ENCODE results near the gene SPTLC2. TPM values are rescaled to one million over a fixed set of nuclear protein-coding genes. Genes with fewer than 3 reads are reported as not detected.
A peak's percentile ranks its signal among the peaks of the same experiment; 100 is the strongest.

The SPTLC2 gene
- total and polyA plus RNA-seq, 2 of the 13 experiments (the other 11 are each of a cell fraction or from before 2014, with no cell fraction given), result 17.4 to 17.5 TPM

DNA sequence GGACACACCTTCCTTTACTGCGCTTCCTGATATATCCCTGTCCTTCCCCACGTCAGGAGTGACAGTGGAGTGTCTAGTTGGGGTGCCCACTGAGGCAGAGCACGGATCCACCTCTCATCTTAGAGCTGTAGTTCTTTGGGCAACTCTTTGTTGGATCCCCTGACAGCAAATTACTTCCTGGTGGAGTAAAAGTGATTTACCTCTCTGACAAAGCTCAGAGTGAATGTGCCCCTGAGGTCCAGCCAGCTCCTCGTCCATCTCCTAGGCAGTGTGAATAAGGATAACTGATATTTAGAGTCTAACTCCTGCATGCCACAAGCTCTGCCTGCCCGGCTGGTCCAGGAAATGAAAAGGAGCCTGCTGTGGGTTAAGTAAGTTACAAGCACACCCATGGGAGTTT, 142.5 kb downstream of the SPTLC2 start:
- in situ Hi-C loops (cut with HindIII; ENCODE audit: extremely low pct_ligation_motif_present, low pct_unique_long_range_greater_than_20kb), result no loop called here
- no peak overlapping the region for H3K9ac ChIP-seq (ENCODE audit: insufficient read depth, low read depth, low read length)
- CTCF ChIA-PET (ENCODE audit: low intra/inter-chr PET ratio, low total read pairs), result no interaction called here
- H3K27me3 ChIP-seq (ENCODE audit: control insufficient read depth in 1 of 2, insufficient read depth in 2 of 2, low read length in 2 of 2), result no peaks in the 10 kb centered on the region
- intact Hi-C loops (cut with micrococcal nuclease; ENCODE audit: unreplicated experiment), result no loop called here
- peaks cover 12% of the 10 kb centered on the region for H3K4me1 ChIP-seq (ENCODE audit: insufficient read depth, low read length)
- no peak overlapping the region for H2AFZ ChIP-seq (ENCODE audit: low read length)
- H4K20me1 ChIP-seq (ENCODE audit: insufficient read depth, low read length), result no peaks in the 10 kb centered on the region; the same call in 1 of the 2 replicates
- no TSS peak for BruUV-seq (replicated peaks)
- ATAC-seq (no peak), FAIRE-seq (no peak), DNase-seq (ENCODE audit: low spot score) (no peak)
- no peak overlapping the region for H3K27ac ChIP-seq (ENCODE audit: extremely low read length, insufficient read depth, low read length)
- H3K9me3 ChIP-seq (ENCODE audit: low read length), result no peaks in the 10 kb centered on the region
- WGBS (ENCODE audit: low lambda C conversion rate), result 98% methylated on average over 5 of the region's 5 CpGs
- TF ChIP-seq, protein P1, sequence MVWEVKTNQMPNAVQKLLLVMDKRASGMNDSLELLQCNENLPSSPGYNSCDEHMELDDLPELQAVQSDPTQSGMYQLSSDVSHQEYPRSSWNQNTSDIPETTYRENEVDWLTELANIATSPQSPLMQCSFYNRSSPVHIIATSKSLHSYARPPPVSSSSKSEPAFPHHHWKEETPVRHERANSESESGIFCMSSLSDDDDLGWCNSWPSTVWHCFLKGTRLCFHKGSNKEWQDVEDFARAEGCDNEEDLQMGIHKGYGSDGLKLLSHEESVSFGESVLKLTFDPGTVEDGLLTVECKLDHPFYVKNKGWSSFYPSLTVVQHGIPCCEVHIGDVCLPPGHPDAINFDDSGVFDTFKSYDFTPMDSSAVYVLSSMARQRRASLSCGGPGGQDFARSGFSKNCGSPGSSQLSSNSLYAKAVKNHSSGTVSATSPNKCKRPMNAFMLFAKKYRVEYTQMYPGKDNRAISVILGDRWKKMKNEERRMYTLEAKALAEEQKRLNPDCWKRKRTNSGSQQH (CRISPR knock-in tag; IDR thresholded peaks at IDR 0.05; ENCODE audit: low read depth), result no peak
- POLR2A ChIA-PET, result no interaction called here
- H3K4me2 ChIP-seq (ENCODE audit: low read depth, low read length), result no peak overlapping the region
- no peak overlapping the region for H3K4me3 ChIP-seq (replicated peaks in 1 of 3; ENCODE audit: insufficient read depth in 1 of 3, low read depth in 2 of 3, low read length in 3 of 3)
- H3K36me3 ChIP-seq (replicated peaks in 1 of 2; ENCODE audit: control insufficient read depth in 1 of 2, insufficient read depth in 2 of 2, low read length in 2 of 2), result peaks cover 28 to 34% of the 10 kb centered on the region in 2 experiments
- H3K79me2 ChIP-seq (ENCODE audit: insufficient read depth, low read length), result no peaks in the 10 kb centered on the region

DNA sequence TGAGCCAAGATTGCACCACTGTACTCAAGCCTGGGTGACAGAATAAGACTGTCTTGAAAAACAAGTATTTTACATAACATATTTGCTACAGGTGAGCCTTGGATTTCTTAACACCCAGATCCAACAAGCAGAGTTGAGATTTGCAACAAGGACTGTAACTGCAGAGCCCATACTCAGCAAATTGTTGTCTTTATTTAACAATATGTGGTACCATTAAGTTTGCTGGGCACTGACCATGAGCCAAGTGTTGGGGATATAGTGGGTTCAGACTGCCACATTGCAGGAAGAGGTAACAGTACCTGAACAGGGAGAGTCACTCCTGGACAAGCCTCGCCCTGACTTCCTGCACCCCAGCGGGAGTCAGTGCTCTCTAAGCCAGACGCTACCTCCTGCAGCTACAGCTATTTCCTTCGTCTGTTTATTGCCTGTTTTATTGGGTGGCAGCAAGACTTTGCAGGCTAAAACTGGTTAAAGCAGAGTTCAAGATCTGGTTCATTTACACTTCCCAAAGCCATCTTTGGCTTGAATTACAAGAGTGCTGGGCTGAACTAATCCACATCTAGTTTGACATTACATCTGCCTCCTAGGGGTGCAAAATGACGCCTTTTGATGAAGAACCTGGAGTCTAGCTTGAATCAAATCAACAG, 146.1 kb downstream of the SPTLC2 start:
- in situ Hi-C loops (cut with HindIII; ENCODE audit: extremely low pct_ligation_motif_present, low pct_unique_long_range_greater_than_20kb), result no loop called here

More for the DNA sequence above, 146.1 kb downstream of the SPTLC2 start:
- Histone ChIP-seq H2AFZ (ENCODE audit: low read length) (no peak overlapping the region), H3K27ac (ENCODE audit: extremely low read length, insufficient read depth, low read length) (no peak overlapping the region), H3K4me1 (ENCODE audit: insufficient read depth, low read length) (peaks cover 24% of the 10 kb centered on the region), H3K4me3 (replicated peaks in 1 of 3; ENCODE audit: insufficient read depth in 1 of 3, low read depth in 2 of 3, low read length in 3 of 3) (no peak overlapping the region), H3K9ac (ENCODE audit: insufficient read depth, low read depth, low read length) (no peak overlapping the region), H3K36me3 (replicated peaks in 1 of 2; ENCODE audit: control insufficient read depth in 1 of 2, insufficient read depth in 2 of 2, low read length in 2 of 2) (peaks cover 15 to 43% of the 10 kb centered on the region in 2 experiments), H3K79me2 (ENCODE audit: insufficient read depth, low read length) (no peaks in the 10 kb centered on the region), H3K9me3 (ENCODE audit: low read length) (no peaks in the 10 kb centered on the region), H3K27me3 (ENCODE audit: control insufficient read depth in 1 of 2, insufficient read depth in 2 of 2, low read length in 2 of 2) (no peaks in the 10 kb centered on the region), H4K20me1 (ENCODE audit: insufficient read depth, low read length) (no peaks in the 10 kb centered on the region; the same call in 1 of the 2 replicates), H3K4me2 (ENCODE audit: low read depth, low read length) (no peak overlapping the region)
- intact Hi-C loops (cut with micrococcal nuclease; ENCODE audit: unreplicated experiment), result no loop called here
- ATAC-seq, result peak; percentile 12; the same call in 1 of the 3 replicates
- no TSS peak for BruUV-seq (replicated peaks)
- ChIA-PET CTCF (ENCODE audit: low intra/inter-chr PET ratio, low total read pairs) (no interaction called here), POLR2A (no interaction called here)
- 100% methylated on average over 5 of the region's 5 CpGs for WGBS (ENCODE audit: low lambda C conversion rate)
- no peak for DNase-seq (ENCODE audit: low spot score)
- TF ChIP-seq MAFK (conservative IDR thresholded peaks at IDR 0.05 in 1 of 2, IDR thresholded peaks at IDR 0.05 in 1 of 2; ENCODE audit: low read length in 2 of 2), result 0 out of 4 replicates have a peak, but pooled peaks of 1 of the 2 experiments have one; percentile 0
- TF ChIP-seq, protein P2, sequence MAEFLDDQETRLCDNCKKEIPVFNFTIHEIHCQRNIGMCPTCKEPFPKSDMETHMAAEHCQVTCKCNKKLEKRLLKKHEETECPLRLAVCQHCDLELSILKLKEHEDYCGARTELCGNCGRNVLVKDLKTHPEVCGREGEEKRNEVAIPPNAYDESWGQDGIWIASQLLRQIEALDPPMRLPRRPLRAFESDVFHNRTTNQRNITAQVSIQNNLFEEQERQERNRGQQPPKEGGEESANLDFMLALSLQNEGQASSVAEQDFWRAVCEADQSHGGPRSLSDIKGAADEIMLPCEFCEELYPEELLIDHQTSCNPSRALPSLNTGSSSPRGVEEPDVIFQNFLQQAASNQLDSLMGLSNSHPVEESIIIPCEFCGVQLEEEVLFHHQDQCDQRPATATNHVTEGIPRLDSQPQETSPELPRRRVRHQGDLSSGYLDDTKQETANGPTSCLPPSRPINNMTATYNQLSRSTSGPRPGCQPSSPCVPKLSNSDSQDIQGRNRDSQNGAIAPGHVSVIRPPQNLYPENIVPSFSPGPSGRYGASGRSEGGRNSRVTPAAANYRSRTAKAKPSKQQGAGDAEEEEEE (CRISPR knock-in tag; IDR thresholded peaks at IDR 0.05; ENCODE audit: borderline replicate concordance), result no peak
- peak; percentile 67; the same call in 1 of the 2 replicates for TF ChIP-seq PAF1 (CRISPR knock-in tag; IDR thresholded peaks at IDR 0.05)
- TF ChIP-seq ZNF451 (CRISPR knock-in tag; IDR thresholded peaks at IDR 0.05), result no peak
- TF ChIP-seq POLR2A (IDR thresholded peaks at IDR 0.05; ENCODE audit: insufficient read depth in 1 of 2, low read depth in 2 of 2, low read length in 2 of 2), result peak in 1 of 2 experiments; percentile 37; a peak in 1 of 4 replicates
- no peak for TF ChIP-seq RFXAP (CRISPR knock-in tag; IDR thresholded peaks at IDR 0.05; ENCODE audit: borderline replicate concordance)
- TF ChIP-seq ZNF781 (CRISPR knock-in tag; IDR thresholded peaks at IDR 0.05; ENCODE audit: borderline replicate concordance, not compliant biosample characterization), result no peak
- TF ChIP-seq, protein P3, sequence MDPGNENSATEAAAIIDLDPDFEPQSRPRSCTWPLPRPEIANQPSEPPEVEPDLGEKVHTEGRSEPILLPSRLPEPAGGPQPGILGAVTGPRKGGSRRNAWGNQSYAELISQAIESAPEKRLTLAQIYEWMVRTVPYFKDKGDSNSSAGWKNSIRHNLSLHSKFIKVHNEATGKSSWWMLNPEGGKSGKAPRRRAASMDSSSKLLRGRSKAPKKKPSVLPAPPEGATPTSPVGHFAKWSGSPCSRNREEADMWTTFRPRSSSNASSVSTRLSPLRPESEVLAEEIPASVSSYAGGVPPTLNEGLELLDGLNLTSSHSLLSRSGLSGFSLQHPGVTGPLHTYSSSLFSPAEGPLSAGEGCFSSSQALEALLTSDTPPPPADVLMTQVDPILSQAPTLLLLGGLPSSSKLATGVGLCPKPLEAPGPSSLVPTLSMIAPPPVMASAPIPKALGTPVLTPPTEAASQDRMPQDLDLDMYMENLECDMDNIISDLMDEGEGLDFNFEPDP (CRISPR knock-in tag; conservative IDR thresholded peaks at IDR 0.05), result no peak
- 0 out of 2 replicates have a peak, but pooled peaks have one; percentile 3 for TF ChIP-seq POLR2AphosphoS5 (IDR thresholded peaks at IDR 0.05; ENCODE audit: low read depth, low read length)
- FAIRE-seq, result no peak
